K562 (cell line): ENCODE measurements around the gene PPP1R12C. TPM values are rescaled to one million over a fixed set of nuclear protein-coding genes. Genes with fewer than 3 reads are reported as not detected.
A peak's percentile ranks its signal among the peaks of the same experiment; 100 is the strongest.

Experiments used
- ATAC-seq: fragments of 200-7000 bp; cut with Tn5 transposase; 3 replicates; pipeline ENCODE4 v1.9.1; 2020; ENCODE audit warnings: moderate library complexity
- BruUV-seq: library from RNA; stranded (reverse); fragments of 400-500 nt; replicated peaks from 2 replicates; lab custom pipeline; 2021; lab: Mats Ljungman, UMichigan
- CTCF ChIA-PET: fragments of 300-600 bp; formaldehyde crosslinking; extraction: SDS; loops from one replicate; lab custom pipeline; 2021; ENCODE audit warnings: low intra/inter-chr PET ratio; lab: Yijun Ruan, JAX
- POLR2A ChIA-PET: fragments of 300-600, 350-650 bp; sonication (Branson Sonifier 250); formaldehyde crosslinking; extraction: SDS; loops from one replicate; lab custom pipeline; 2021; ENCODE audit warnings: antibody characterized with exemption, inconsistent platforms; lab: Yijun Ruan, JAX
- DNase-seq, 4 experiments: peaks; one replicate each; pipeline versions ENCODE4 v3.0.0 to v3.0.0-alpha.2; 2011 to 2018; ENCODE audit warnings: low spot score in 3 of 4, mixed read lengths in 3 of 4; ENCODE audit errors: extremely low read depth in 1 of 4
- FAIRE-seq: peaks from 2 replicates; lab custom pipeline; 2011; peaks lifted over from hg19 to GRCh38; lab: Jason Lieb, UNC
- H2AFZ ChIP-seq: 2 replicates; pipeline ENCODE4 v1.6.0; 2011; ENCODE audit warnings: low read depth, low read length, control low read depth, inconsistent platforms
- H3K27ac ChIP-seq: fragments of 200-600 bp; 3 replicates; pipeline ENCODE4 v1.8.0; 2011; ENCODE audit warnings: low read depth, mild to moderate bottlenecking, control low read depth, inconsistent platforms, low read length, moderate library complexity, mixed read lengths; ENCODE audit errors: extremely low read depth
- H3K27me3 ChIP-seq, 2 experiments: fragments of 300-600 bp in 1 of 2; 2 replicates in 1 of 2; 3 replicates in 1 of 2; pipeline versions ENCODE4 v1.6.0 to v1.8.0; 2011; ENCODE audit warnings: inconsistent platforms in 2 of 2, low read length in 2 of 2, mild to moderate bottlenecking in 1 of 2, mixed read lengths in 1 of 2, moderate library complexity in 1 of 2; ENCODE audit not compliant: control insufficient read depth in 2 of 2, insufficient read depth in 2 of 2
- H3K36me3 ChIP-seq: fragments of 300-600 bp; 3 replicates; pipeline ENCODE4 v1.8.0; 2011; ENCODE audit warnings: mild to moderate bottlenecking, low read length, inconsistent platforms; ENCODE audit not compliant: control insufficient read depth, insufficient read depth
- H3K4me1 ChIP-seq, 2 experiments: fragments of 200-600 bp in 1 of 2; replicated peaks in 1 of 2; 2 replicates in 1 of 2; 3 replicates in 1 of 2; pipeline versions ENCODE4 v1.5.1 to v1.8.0; 2011; ENCODE audit warnings: inconsistent platforms in 2 of 2, low read length in 2 of 2, mild to moderate bottlenecking in 1 of 2, mixed read lengths in 1 of 2, moderate library complexity in 1 of 2; ENCODE audit not compliant: control insufficient read depth in 2 of 2, insufficient read depth in 2 of 2
- H3K4me2 ChIP-seq: 2 replicates; pipeline ENCODE4 v1.6.1; 2011; ENCODE audit warnings: low read length, control low read depth, inconsistent platforms, mixed read lengths; ENCODE audit not compliant: insufficient read depth
- H3K4me3 ChIP-seq: fragments of 200-600 bp; sonication (generic), shearing (Covaris generic); 2 replicates; pipeline ENCODE4 v1.5.1; 2016; ENCODE audit warnings: control low read depth, inconsistent platforms
- H3K79me2 ChIP-seq: fragments of 200-600 bp; 3 replicates; pipeline ENCODE4 v1.8.0; 2011; ENCODE audit warnings: low read length, inconsistent platforms; ENCODE audit not compliant: control insufficient read depth, insufficient read depth
- H3K9ac ChIP-seq, 2 experiments: 2 replicates each; pipeline versions ENCODE4 v1.6.0 to v1.6.1; 2011; ENCODE audit warnings: low read depth in 2 of 2, low read length in 2 of 2, control low read depth in 1 of 2, inconsistent platforms in 1 of 2, mild to moderate bottlenecking in 1 of 2, mixed read lengths in 1 of 2; ENCODE audit not compliant: insufficient read depth in 1 of 2
- H3K9me1 ChIP-seq: one replicate; pipeline ENCODE4 v1.6.0; 2011; ENCODE audit warnings: inconsistent platforms, mild to moderate bottlenecking, low read length, moderate library complexity; ENCODE audit not compliant: control insufficient read depth, insufficient read depth
- H3K9me3 ChIP-seq: replicated peaks from 2 replicates; pipeline ENCODE4 v1.5.1; 2011; ENCODE audit warnings: low read depth, low read length, inconsistent platforms; ENCODE audit not compliant: control insufficient read depth, insufficient read depth
- H4K20me1 ChIP-seq: replicated peaks from 2 replicates; pipeline ENCODE4 v1.6.1; 2011; ENCODE audit warnings: low read length, inconsistent platforms, mixed read lengths; ENCODE audit not compliant: control insufficient read depth, insufficient read depth
- ESRRB ChIP-seq: fragments of 250-450 bp; sonication (Bioruptor Pico); IDR thresholded peaks from 2 replicates; pipeline ENCODE4 v1.5.0; 2020; ENCODE audit warnings: mild to moderate bottlenecking, moderate library complexity, borderline replicate concordance
- ETV1 ChIP-seq: fragments of 450-650 bp; conservative IDR thresholded peaks from 2 replicates; pipeline ENCODE4 v1.6.1; 2016; ENCODE audit warnings: missing genetic modification characterization, control low read depth, low read depth, missing compliant biosample characterization
- FOXP1 ChIP-seq: sonication (generic); formaldehyde crosslinking; IDR thresholded peaks from 2 replicates; pipeline ENCODE4 v1.8.0; 2022; ENCODE audit warnings: mild to moderate bottlenecking, missing genetic modification reagents
- NFATC3 ChIP-seq: fragments of 450-650 bp; IDR thresholded peaks from 2 replicates; pipeline ENCODE4 v1.6.1; 2017; ENCODE audit warnings: mild to moderate bottlenecking
- PTRF ChIP-seq: fragments of 450-650 bp; IDR thresholded peaks from 2 replicates; pipeline ENCODE4 v1.6.1; 2016; ENCODE audit warnings: mild to moderate bottlenecking, missing genetic modification characterization, missing compliant biosample characterization
- SIRT6 ChIP-seq: IDR thresholded peaks from one replicate; pipeline ENCODE4 v1.6.1; 2012; ENCODE audit warnings: low read depth, mild to moderate bottlenecking, control low read depth, inconsistent platforms, low read length, moderate library complexity
- SMARCB1 ChIP-seq: IDR thresholded peaks from 2 replicates; pipeline ENCODE4 v1.6.1; 2011; ENCODE audit warnings: improper control_type of control experiment, low read depth; ENCODE audit not compliant: insufficient read length
- ZBTB8A ChIP-seq: fragments of 450-650 bp; IDR thresholded peaks from 2 replicates; pipeline ENCODE4 v1.6.1; 2018; ENCODE audit warnings: mild to moderate bottlenecking, moderate library complexity; ENCODE audit not compliant: partially characterized antibody
- WGBS: fragments of 100-300 bp; shearing (Covaris generic); methylation state at CpG from one replicate; pipeline ENCODE4 v1.1.6; 2016; ENCODE audit warnings: low coverage, mixed read lengths; ENCODE audit not compliant: insufficient coverage; ENCODE audit errors: missing lambda C conversion rate; 5-methylcytosine and 5-hydroxymethylcytosine counted together
- in situ Hi-C: fragments of 300-500 bp; cut with MboI; formaldehyde crosslinking; loops from 4 replicates; pipeline ENCODE4 v1.15.0; 2018; ENCODE audit warnings: inconsistent platforms, mixed read lengths
- intact Hi-C: fragments of 100-400 bp; cut with micrococcal nuclease; formaldehyde crosslinking; loops from 2 replicates; pipeline ENCODE4 v1.14.2; 2022
- polyA plus RNA-seq, 8 experiments: library from polyadenylated mRNA; depleted of rRNA in 4 of 8; stranded (reverse) in 5 of 8; unstranded in 3 of 8; fragments of >200 nt; fragmentation: Nextera tagmentation in 2 of 8; fragmentation: Illumina TruSeq in 1 of 8; extraction: Ambion mirVana in 2 of 8; extraction: Trizol in 1 of 8; gene quantifications; 2 replicates each; pipeline versions ENCODE4 v1.2.1 to v1.2.3, GENCODE V29; 2011 to 2014; ENCODE audit warnings: inconsistent platforms in 1 of 8, missing spikeins in 1 of 8
- total RNA-seq, 7 experiments: library from RNA; depleted of rRNA in 6 of 7; stranded (reverse); fragments of >200 nt in 6 of 7; fragmentation: Illumina TruSeq in 2 of 7; extraction: Trizol in 2 of 7; gene quantifications; 2 replicates each; pipeline versions ENCODE4 v1.2.1 to v1.2.3, GENCODE V29; 2011 to 2021; ENCODE audit warnings: low replicate concordance in 1 of 7
- TF ChIP-seq, protein P1 (sequence below): fragments of 250-450 bp; sonication (Bioruptor Pico); IDR thresholded peaks from 2 replicates; pipeline ENCODE4 v1.9.0; 2021; ENCODE audit warnings: mild to moderate bottlenecking, inconsistent platforms
- TF ChIP-seq, protein P2 (sequence below): sonication (generic); formaldehyde crosslinking; IDR thresholded peaks from 2 replicates; pipeline ENCODE4 v1.8.1; 2023; ENCODE audit warnings: missing genetic modification reagents, mild to moderate bottlenecking, borderline replicate concordance
- TF ChIP-seq, protein P3 (sequence below): fragments of 250-450 bp; sonication (Bioruptor Pico); IDR thresholded peaks from 2 replicates; pipeline ENCODE4 v1.9.0; 2021; ENCODE audit warnings: mild to moderate bottlenecking
- TF ChIP-seq, protein P4 (sequence below): fragments of 450-650 bp; formaldehyde crosslinking; IDR thresholded peaks from 2 replicates; pipeline ENCODE4 v1.4.0; 2020; ENCODE audit warnings: mild to moderate bottlenecking, moderate library complexity

The PPP1R12C gene
- total and polyA plus RNA-seq, 9 of the 15 experiments (the other 6 are each of a cell fraction or from before 2014, with no cell fraction given) = 1.8 to 136 (median 33.7) TPM

DNA sequence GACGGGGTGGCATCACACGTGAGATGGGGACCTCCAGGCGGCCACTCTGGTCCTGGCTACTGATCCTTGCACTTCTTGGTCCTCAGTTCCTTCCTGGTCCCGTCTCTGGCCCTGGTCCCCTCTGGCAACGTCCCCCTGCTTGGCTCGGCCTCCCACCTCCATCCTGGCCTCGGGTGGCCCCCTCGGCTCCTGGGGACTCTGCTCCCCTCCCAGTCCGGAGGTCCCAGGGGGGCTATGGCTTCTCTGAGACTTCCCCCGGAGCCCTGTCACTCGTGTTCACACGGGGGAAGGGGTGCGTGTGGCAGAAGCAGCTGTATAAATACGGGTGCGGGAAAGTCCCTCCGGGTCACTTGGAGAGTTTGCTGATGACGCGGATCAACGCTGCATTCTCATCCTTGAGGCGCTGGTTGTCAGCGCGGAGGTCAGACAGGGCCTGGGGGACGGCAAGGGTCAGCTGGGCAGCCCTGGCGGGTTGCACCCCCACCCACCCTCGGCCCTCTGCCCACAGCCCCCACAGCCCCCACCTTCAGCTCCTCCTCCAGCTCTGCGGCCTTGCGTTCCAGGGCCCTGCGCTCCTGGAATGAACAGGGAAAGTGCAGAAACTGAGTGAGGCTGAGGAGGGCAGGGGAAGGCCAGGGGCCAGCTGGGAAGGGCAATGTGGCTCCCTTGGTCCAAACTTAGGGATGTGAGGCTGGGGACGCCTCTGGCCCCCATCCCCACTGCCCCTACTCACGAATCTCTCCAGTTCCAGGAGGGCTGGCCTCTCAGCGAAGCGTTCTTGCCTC is 26.1 kb downstream of the PPP1R12C start:
- H3K27ac ChIP-seq = no peak overlapping the region
- DNase-seq (no peak), FAIRE-seq (no peak), ATAC-seq (no peak)
- H3K9me3 ChIP-seq = no peaks in the 10 kb centered on the region
- no peaks in the 10 kb centered on the region for H3K9me1 ChIP-seq
- in situ Hi-C loops = no loop called here
- CTCF ChIA-PET = no interaction called here
- H3K4me3 ChIP-seq = no peak overlapping the region
- H2AFZ ChIP-seq = no peak overlapping the region
- no peak overlapping the region for H3K4me2 ChIP-seq
- WGBS = 92% methylated on average over 23 of the region's 32 CpGs
- no peaks in the 10 kb centered on the region for H3K27me3 ChIP-seq
- peaks cover 4% of the 10 kb centered on the region; the same call in 1 of the 2 replicates for H4K20me1 ChIP-seq
- peaks cover 70% of the 10 kb centered on the region; the same call in 2 of the 3 replicates for H3K36me3 ChIP-seq
- intact Hi-C loops = no loop called here
- POLR2A ChIA-PET = interaction anchor here (0.6 to 0.8 kb wide), 2 partner anchors 11 to 653 kb away, joined by 6 read pairs; no protein-coding TSS in a partner anchor
- peaks cover 0 to 61% of the 10 kb centered on the region in 2 experiments; a peak in 3 of 5 replicates for H3K4me1 ChIP-seq
- BruUV-seq = TSS peak; percentile 77
- no peak overlapping the region; a peak in 1 of 4 replicates for H3K9ac ChIP-seq
- no peaks in the 10 kb centered on the region for H3K79me2 ChIP-seq
- TF ChIP-seq, protein P1, sequence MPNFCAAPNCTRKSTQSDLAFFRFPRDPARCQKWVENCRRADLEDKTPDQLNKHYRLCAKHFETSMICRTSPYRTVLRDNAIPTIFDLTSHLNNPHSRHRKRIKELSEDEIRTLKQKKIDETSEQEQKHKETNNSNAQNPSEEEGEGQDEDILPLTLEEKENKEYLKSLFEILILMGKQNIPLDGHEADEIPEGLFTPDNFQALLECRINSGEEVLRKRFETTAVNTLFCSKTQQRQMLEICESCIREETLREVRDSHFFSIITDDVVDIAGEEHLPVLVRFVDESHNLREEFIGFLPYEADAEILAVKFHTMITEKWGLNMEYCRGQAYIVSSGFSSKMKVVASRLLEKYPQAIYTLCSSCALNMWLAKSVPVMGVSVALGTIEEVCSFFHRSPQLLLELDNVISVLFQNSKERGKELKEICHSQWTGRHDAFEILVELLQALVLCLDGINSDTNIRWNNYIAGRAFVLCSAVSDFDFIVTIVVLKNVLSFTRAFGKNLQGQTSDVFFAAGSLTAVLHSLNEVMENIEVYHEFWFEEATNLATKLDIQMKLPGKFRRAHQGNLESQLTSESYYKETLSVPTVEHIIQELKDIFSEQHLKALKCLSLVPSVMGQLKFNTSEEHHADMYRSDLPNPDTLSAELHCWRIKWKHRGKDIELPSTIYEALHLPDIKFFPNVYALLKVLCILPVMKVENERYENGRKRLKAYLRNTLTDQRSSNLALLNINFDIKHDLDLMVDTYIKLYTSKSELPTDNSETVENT = no peak
- TF ChIP-seq PTRF (tag) (no peak), ETV1 (no peak), ESRRB (CRISPR knock-in tag) (no peak), SIRT6 (no peak), NFATC3 (no peak), FOXP1 (CRISPR knock-in tag) (no peak), SMARCB1 (no peak), ZBTB8A (no peak)
- TF ChIP-seq, protein P2, sequence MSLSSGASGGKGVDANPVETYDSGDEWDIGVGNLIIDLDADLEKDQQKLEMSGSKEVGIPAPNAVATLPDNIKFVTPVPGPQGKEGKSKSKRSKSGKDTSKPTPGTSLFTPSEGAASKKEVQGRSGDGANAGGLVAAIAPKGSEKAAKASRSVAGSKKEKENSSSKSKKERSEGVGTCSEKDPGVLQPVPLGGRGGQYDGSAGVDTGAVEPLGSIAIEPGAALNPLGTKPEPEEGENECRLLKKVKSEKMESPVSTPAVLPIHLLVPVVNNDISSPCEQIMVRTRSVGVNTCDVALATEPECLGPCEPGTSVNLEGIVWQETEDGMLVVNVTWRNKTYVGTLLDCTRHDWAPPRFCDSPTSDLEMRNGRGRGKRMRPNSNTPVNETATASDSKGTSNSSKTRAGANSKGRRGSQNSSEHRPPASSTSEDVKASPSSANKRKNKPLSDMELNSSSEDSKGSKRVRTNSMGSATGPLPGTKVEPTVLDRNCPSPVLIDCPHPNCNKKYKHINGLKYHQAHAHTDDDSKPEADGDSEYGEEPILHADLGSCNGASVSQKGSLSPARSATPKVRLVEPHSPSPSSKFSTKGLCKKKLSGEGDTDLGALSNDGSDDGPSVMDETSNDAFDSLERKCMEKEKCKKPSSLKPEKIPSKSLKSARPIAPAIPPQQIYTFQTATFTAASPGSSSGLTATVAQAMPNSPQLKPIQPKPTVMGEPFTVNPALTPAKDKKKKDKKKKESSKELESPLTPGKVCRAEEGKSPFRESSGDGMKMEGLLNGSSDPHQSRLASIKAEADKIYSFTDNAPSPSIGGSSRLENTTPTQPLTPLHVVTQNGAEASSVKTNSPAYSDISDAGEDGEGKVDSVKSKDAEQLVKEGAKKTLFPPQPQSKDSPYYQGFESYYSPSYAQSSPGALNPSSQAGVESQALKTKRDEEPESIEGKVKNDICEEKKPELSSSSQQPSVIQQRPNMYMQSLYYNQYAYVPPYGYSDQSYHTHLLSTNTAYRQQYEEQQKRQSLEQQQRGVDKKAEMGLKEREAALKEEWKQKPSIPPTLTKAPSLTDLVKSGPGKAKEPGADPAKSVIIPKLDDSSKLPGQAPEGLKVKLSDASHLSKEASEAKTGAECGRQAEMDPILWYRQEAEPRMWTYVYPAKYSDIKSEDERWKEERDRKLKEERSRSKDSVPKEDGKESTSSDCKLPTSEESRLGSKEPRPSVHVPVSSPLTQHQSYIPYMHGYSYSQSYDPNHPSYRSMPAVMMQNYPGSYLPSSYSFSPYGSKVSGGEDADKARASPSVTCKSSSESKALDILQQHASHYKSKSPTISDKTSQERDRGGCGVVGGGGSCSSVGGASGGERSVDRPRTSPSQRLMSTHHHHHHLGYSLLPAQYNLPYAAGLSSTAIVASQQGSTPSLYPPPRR = no peak
- TF ChIP-seq, protein P3, sequence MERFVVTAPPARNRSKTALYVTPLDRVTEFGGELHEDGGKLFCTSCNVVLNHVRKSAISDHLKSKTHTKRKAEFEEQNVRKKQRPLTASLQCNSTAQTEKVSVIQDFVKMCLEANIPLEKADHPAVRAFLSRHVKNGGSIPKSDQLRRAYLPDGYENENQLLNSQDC (CRISPR knock-in tag) = no peak
- TF ChIP-seq, protein P4, sequence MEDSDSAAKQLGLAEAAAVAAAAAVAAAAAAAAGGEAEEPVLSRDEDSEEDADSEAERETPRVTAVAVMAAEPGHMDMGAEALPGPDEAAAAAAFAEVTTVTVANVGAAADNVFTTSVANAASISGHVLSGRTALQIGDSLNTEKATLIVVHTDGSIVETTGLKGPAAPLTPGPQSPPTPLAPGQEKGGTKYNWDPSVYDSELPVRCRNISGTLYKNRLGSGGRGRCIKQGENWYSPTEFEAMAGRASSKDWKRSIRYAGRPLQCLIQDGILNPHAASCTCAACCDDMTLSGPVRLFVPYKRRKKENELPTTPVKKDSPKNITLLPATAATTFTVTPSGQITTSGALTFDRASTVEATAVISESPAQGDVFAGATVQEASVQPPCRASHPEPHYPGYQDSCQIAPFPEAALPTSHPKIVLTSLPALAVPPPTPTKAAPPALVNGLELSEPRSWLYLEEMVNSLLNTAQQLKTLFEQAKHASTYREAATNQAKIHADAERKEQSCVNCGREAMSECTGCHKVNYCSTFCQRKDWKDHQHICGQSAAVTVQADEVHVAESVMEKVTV = no peak
